K562 (cell line): Measurements from ENCODE around the gene LIN28B. TPM values are rescaled to one million over a fixed set of nuclear protein-coding genes. Genes with fewer than 3 reads are reported as not detected.
A peak's percentile ranks its signal among the peaks of the same experiment; 100 is the strongest.

Experiments used
- ESRRA ChIP-seq: fragments of 450-650 bp; IDR thresholded peaks from 2 replicates; pipeline ENCODE4 v1.6.1; 2014; ENCODE audit warnings: low read depth, mild to moderate bottlenecking, moderate library complexity, borderline replicate concordance
- FOXM1 ChIP-seq, 2 experiments: fragments of 450-650 bp in 1 of 2; sonication (generic) in 1 of 2; formaldehyde crosslinking in 1 of 2; IDR thresholded peaks; 2 replicates each; pipeline versions ENCODE4 v1.6.1 to v1.9.0; 2017 to 2022; ENCODE audit warnings: low read depth in 2 of 2, mild to moderate bottlenecking in 2 of 2, missing genetic modification reagents in 1 of 2, moderate library complexity in 1 of 2
- JUN ChIP-seq, 2 experiments: sonication (generic) in 1 of 2; formaldehyde crosslinking in 1 of 2; IDR thresholded peaks; 2 replicates each; pipeline versions ENCODE4 v1.6.1 to v1.8.0; 2012 to 2022; ENCODE audit warnings: borderline replicate concordance in 2 of 2, mild to moderate bottlenecking in 2 of 2, improper control_type of control experiment in 1 of 2, low read depth in 1 of 2, low read length in 1 of 2, missing genetic modification reagents in 1 of 2
- KLF1 ChIP-seq: fragments of 450-650 bp; IDR thresholded peaks from 2 replicates; pipeline ENCODE4 v1.6.1; 2016; ENCODE audit warnings: missing genetic modification characterization, missing compliant biosample characterization
- MLLT1 ChIP-seq, 2 experiments: fragments of 450-650 bp; IDR thresholded peaks; 2 replicates each; pipeline ENCODE4 v1.6.1; 2016
- NCOA6 ChIP-seq: fragments of 450-650 bp; IDR thresholded peaks from 2 replicates; pipeline ENCODE4 v1.6.1; 2017; ENCODE audit warnings: mild to moderate bottlenecking
- NFRKB ChIP-seq: fragments of 450-650 bp; IDR thresholded peaks from 2 replicates; pipeline ENCODE4 v1.6.1; 2016; ENCODE audit warnings: low read depth
- POLR2G ChIP-seq: fragments of 200-400 bp; formaldehyde crosslinking; IDR thresholded peaks from 2 replicates; pipeline ENCODE4 v1.6.1; 2017; ENCODE audit warnings: low read depth, mild to moderate bottlenecking, antibody characterized with exemption, low read length, moderate library complexity
- RBBP5 ChIP-seq: fragments of 200-600 bp; sonication (generic); IDR thresholded peaks from 2 replicates; pipeline ENCODE4 v1.6.1; 2012; ENCODE audit warnings: borderline replicate concordance, mild to moderate bottlenecking, low read length, control low read depth, inconsistent platforms; ENCODE audit not compliant: insufficient read depth, poor library complexity, severe bottlenecking
- RBFOX2 ChIP-seq: fragments of 200-400 bp; formaldehyde crosslinking; IDR thresholded peaks from 2 replicates; pipeline ENCODE4 v1.6.1; 2017; ENCODE audit warnings: low read depth, mild to moderate bottlenecking, low read length, moderate library complexity
- RFX7 ChIP-seq: fragments of 250-450 bp; sonication (Bioruptor Pico); IDR thresholded peaks from 2 replicates; pipeline ENCODE4 v1.5.1; 2021; ENCODE audit warnings: mild to moderate bottlenecking
- SMARCA4 ChIP-seq: fragments of 450-650 bp; IDR thresholded peaks from 2 replicates; pipeline ENCODE4 v1.6.1; 2016
- STAT6 ChIP-seq: sonication (generic); formaldehyde crosslinking; IDR thresholded peaks from 2 replicates; pipeline ENCODE4 v1.8.1; 2023; ENCODE audit warnings: mild to moderate bottlenecking, missing genetic modification reagents
- TAF1 ChIP-seq: IDR thresholded peaks from 2 replicates; pipeline ENCODE4 v1.6.1; 2011; ENCODE audit warnings: mild to moderate bottlenecking, low read length, moderate library complexity; ENCODE audit not compliant: insufficient read depth, control insufficient read depth, severe bottlenecking; ENCODE audit errors: extremely low read depth
- TEAD1 ChIP-seq, 2 experiments: fragments of 450-650 bp in 1 of 2; sonication (generic) in 1 of 2; formaldehyde crosslinking; IDR thresholded peaks; 2 replicates each; pipeline versions ENCODE4 v1.4.0 to v1.8.0; 2020 to 2022; ENCODE audit warnings: mild to moderate bottlenecking in 2 of 2, missing genetic modification reagents in 1 of 2
- TFAP4 ChIP-seq: sonication (generic); formaldehyde crosslinking; IDR thresholded peaks from 2 replicates; pipeline ENCODE4 v1.8.0; 2022; ENCODE audit warnings: missing genetic modification reagents, mild to moderate bottlenecking, moderate library complexity, borderline replicate concordance
- XRCC5 ChIP-seq: fragments of 200-400 bp; formaldehyde crosslinking; IDR thresholded peaks from 2 replicates; pipeline ENCODE4 v1.6.1; 2017; ENCODE audit warnings: low read depth, mild to moderate bottlenecking, low read length
- ZNF197 ChIP-seq: fragments of 200-800 bp; sonication (Bioruptor generic); IDR thresholded peaks from 2 replicates; pipeline ENCODE4 v1.6.1; 2016; ENCODE audit warnings: low read depth, missing genetic modification characterization, missing compliant biosample characterization
- ZNF444 ChIP-seq: fragments of 250-450 bp; sonication (Bioruptor Pico); IDR thresholded peaks from 2 replicates; pipeline ENCODE4 v1.4.0; 2020; ENCODE audit warnings: mild to moderate bottlenecking, moderate library complexity
- polyA plus RNA-seq, 8 experiments: library from polyadenylated mRNA; depleted of rRNA in 4 of 8; stranded (reverse) in 5 of 8; unstranded in 3 of 8; fragments of >200 nt; fragmentation: Nextera tagmentation in 2 of 8; fragmentation: Illumina TruSeq in 1 of 8; extraction: Ambion mirVana in 2 of 8; extraction: Trizol in 1 of 8; gene quantifications; 2 replicates each; pipeline versions ENCODE4 v1.2.1 to v1.2.3, GENCODE V29; 2011 to 2014; ENCODE audit warnings: inconsistent platforms in 1 of 8, missing spikeins in 1 of 8
- total RNA-seq, 7 experiments: library from RNA; depleted of rRNA in 6 of 7; stranded (reverse); fragments of >200 nt in 6 of 7; fragmentation: Illumina TruSeq in 2 of 7; extraction: Trizol in 2 of 7; gene quantifications; 2 replicates each; pipeline versions ENCODE4 v1.2.1 to v1.2.3, GENCODE V29; 2011 to 2021; ENCODE audit warnings: low replicate concordance in 1 of 7

Gene LIN28B
- total and polyA plus RNA-seq, 9 of the 15 experiments (the other 6 are each of a cell fraction or from before 2014, with no cell fraction given): 20.9 to 77.3 (median 42.1) TPM

- no peak for TF ChIP-seq RFX7 (CRISPR knock-in tag)
- peak; percentile 32; the same call in 1 of the 2 replicates for TF ChIP-seq TFAP4
- no peak for TF ChIP-seq XRCC5
- TF ChIP-seq TAF1: peak; percentile 62
- TF ChIP-seq ZNF197: no peak
- no peak for TF ChIP-seq ZNF444
- peak; percentile 87 for TF ChIP-seq NFRKB
- TF ChIP-seq TEAD1 (CRISPR knock-in tag; IDR thresholded peaks at IDR 0.05): peak in 1 of 2 experiments; percentile 72; a peak in 2 of 4 replicates
- 0 out of 2 replicates have a peak, but pooled peaks have one; percentile 46 for TF ChIP-seq STAT6 (CRISPR knock-in tag)
- TF ChIP-seq RBBP5: peak; percentile 94
- TF ChIP-seq FOXM1 (IDR thresholded peaks at IDR 0.05; ENCODE audit: low read depth): peak; percentile 32; the same call in 1 of the 2 replicates
- TF ChIP-seq FOXM1 (CRISPR knock-in tag; IDR thresholded peaks at IDR 0.05; ENCODE audit: low read depth): no peak
- no peak for TF ChIP-seq JUN (IDR thresholded peaks at IDR 0.05; ENCODE audit: borderline replicate concordance, low read depth, low read length)
- no peak for TF ChIP-seq JUN (CRISPR knock-in tag; IDR thresholded peaks at IDR 0.05; ENCODE audit: borderline replicate concordance)
- peak; percentile 93 for TF ChIP-seq NCOA6
- TF ChIP-seq MLLT1 (IDR thresholded peaks at IDR 0.05): peak in 1 of 2 experiments; percentile 52; a peak in 2 of 4 replicates
- TF ChIP-seq ESRRA: 0 out of 2 replicates have a peak, but pooled peaks have one; percentile 12
- peak; percentile 78 for TF ChIP-seq RBFOX2
- TF ChIP-seq SMARCA4: peak; percentile 38; the same call in 1 of the 2 replicates
- no peak for TF ChIP-seq KLF1 (tag)
- peak; percentile 82 for TF ChIP-seq POLR2G
Observed at GRCh38 chr6:104952911-104953399, 4.0 kb upstream of the LIN28B start (continued).
